Breast epithelium (tissue), 3 donors: ENCODE data around the gene LONP1.

Experiments
- POLR2A ChIP-seq: fragments of 450-650 bp; IDR thresholded peaks from one replicate; pipeline ENCODE4 v1.6.1; 2016; ENCODE audit warnings: antibody characterized with exemption, mild to moderate bottlenecking, moderate library complexity
- POLR2AphosphoS5 ChIP-seq, 3 donors: sonication (generic); formaldehyde crosslinking; IDR thresholded peaks; one replicate each; pipeline ENCODE4 v1.6.1; 2017; ENCODE audit warnings: antibody characterized with exemption in 3 of 3
- TF ChIP-seq, protein P1 (sequence below), 3 donors: fragments of 450-650 bp; IDR thresholded peaks; one replicate each; pipeline ENCODE4 v1.5.1; 2016 to 2017; ENCODE audit warnings: antibody characterized with exemption in 3 of 3, mild to moderate bottlenecking in 3 of 3, moderate library complexity in 3 of 3

- TF ChIP-seq POLR2A (no peak), POLR2AphosphoS5 (IDR thresholded peaks at IDR 0.05) (no peak)
- TF ChIP-seq, protein P1, sequence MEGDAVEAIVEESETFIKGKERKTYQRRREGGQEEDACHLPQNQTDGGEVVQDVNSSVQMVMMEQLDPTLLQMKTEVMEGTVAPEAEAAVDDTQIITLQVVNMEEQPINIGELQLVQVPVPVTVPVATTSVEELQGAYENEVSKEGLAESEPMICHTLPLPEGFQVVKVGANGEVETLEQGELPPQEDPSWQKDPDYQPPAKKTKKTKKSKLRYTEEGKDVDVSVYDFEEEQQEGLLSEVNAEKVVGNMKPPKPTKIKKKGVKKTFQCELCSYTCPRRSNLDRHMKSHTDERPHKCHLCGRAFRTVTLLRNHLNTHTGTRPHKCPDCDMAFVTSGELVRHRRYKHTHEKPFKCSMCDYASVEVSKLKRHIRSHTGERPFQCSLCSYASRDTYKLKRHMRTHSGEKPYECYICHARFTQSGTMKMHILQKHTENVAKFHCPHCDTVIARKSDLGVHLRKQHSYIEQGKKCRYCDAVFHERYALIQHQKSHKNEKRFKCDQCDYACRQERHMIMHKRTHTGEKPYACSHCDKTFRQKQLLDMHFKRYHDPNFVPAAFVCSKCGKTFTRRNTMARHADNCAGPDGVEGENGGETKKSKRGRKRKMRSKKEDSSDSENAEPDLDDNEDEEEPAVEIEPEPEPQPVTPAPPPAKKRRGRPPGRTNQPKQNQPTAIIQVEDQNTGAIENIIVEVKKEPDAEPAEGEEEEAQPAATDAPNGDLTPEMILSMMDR (IDR thresholded peaks at IDR 0.05) = no peak
Observed at GRCh38 chr19:5674714-5675113, 45.2 kb downstream of the LONP1 start.
